GM18520 (cell line): ENCODE results near the gene HDLBP.

Experiments
- ATAC-seq: cut with Tn5 transposase; IDR thresholded peaks from one replicate; pipeline ENCODE4 v1.9.1; 2021; ENCODE audit not compliant: unreplicated experiment

The HDLBP gene

GRCh38 chr2:241257419-241258032 lies 57.9 kb downstream of the HDLBP start:
- ATAC-seq: no peak

GRCh38 chr2:241256168-241256545 lies 59.3 kb downstream of the HDLBP start:
- no peak for ATAC-seq

- no peak for ATAC-seq
Observed at GRCh38 chr2:241255542-241256167, 59.8 kb downstream of the HDLBP start.

- ATAC-seq: no peak
Observed at GRCh38 chr2:241254904-241255351, 60.5 kb downstream of the HDLBP start.

GRCh38 chr2:241252778-241253475 lies 62.5 kb downstream of the HDLBP start:
- no peak for ATAC-seq

- no peak for ATAC-seq
Observed at GRCh38 chr2:241249654-241250053, 65.8 kb downstream of the HDLBP start.

- no peak for ATAC-seq
Observed at GRCh38 chr2:241248897-241249296, 66.6 kb downstream of the HDLBP start.

- ATAC-seq: no peak
Observed at GRCh38 chr2:241248289-241248688, 67.2 kb downstream of the HDLBP start.

- no peak for ATAC-seq
Observed at GRCh38 chr2:241244368-241244767, 71.1 kb downstream of the HDLBP start.

- ATAC-seq: no peak
Observed at GRCh38 chr2:241242306-241242705, 73.2 kb downstream of the HDLBP start.

GRCh38 chr2:241241669-241242068 lies 73.8 kb downstream of the HDLBP start:
- ATAC-seq: no peak

GRCh38 chr2:241240320-241241004 lies 75.0 kb downstream of the HDLBP start:
- ATAC-seq: no peak

GRCh38 chr2:241239552-241240202 lies 75.8 kb downstream of the HDLBP start:
- no peak for ATAC-seq

GRCh38 chr2:241238693-241239198 lies 76.7 kb downstream of the HDLBP start:
- no peak for ATAC-seq

- no peak for ATAC-seq
Observed at GRCh38 chr2:241237949-241238371, 77.5 kb downstream of the HDLBP start.

- no peak for ATAC-seq
Observed at GRCh38 chr2:241237047-241237446, 78.4 kb downstream of the HDLBP start.

GRCh38 chr2:241235859-241236593 lies 79.4 kb downstream of the HDLBP start:
- ATAC-seq: no peak

- no peak for ATAC-seq
Observed at GRCh38 chr2:241234962-241235740, 80.3 kb downstream of the HDLBP start.

GRCh38 chr2:241234066-241234790 lies 81.2 kb downstream of the HDLBP start:
- ATAC-seq: no peak
